ENCODE data around the gene POLR2E. TPM values are rescaled to one million over a fixed set of nuclear protein-coding genes. Genes with fewer than 3 reads are reported as not detected.

POLR2E gene
- 10.2 and 26.5 TPM in 2 replicates for polyA plus RNA-seq

DNA sequence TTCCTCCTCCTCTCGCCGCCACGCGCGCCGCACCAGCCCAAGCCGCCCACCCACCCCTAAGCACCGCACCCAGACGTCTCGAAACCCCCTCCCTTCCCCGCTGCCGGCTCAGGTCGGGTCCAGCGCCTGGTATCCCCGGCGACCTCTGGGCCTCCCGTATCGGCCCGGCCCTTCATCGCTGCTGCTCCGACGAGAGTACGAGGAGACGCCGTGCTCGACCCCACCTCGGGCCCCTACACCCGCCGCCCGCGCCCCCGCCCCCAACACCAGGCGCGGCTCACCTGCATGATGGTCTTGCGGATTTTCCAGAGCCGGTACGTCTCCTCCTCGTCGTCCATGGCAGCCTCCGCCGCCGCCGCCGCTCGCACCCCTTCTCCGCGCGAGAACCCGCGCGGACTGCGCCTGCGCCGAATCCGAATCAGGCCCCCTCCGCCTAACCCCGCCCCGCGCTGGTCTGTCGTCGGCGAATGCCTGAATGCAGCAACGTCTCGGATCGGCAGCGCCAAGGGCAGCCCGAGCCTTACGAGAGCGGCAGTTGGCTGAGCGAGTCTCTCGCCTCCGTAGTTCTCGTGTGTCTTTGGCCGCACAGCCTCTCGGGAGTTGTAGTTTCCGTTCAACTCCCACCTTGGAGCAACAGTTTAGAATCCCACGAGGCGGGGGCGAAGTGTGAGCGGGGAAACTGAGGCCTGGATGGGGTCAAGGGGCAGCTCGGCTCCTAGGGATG is at the start of gene POLR2E:
Gene POLR2E (minus strand): TSS at position 398 of the 724 bp plus-strand sequence. CDS start 60 bp downstream, at position 338.

DNA sequence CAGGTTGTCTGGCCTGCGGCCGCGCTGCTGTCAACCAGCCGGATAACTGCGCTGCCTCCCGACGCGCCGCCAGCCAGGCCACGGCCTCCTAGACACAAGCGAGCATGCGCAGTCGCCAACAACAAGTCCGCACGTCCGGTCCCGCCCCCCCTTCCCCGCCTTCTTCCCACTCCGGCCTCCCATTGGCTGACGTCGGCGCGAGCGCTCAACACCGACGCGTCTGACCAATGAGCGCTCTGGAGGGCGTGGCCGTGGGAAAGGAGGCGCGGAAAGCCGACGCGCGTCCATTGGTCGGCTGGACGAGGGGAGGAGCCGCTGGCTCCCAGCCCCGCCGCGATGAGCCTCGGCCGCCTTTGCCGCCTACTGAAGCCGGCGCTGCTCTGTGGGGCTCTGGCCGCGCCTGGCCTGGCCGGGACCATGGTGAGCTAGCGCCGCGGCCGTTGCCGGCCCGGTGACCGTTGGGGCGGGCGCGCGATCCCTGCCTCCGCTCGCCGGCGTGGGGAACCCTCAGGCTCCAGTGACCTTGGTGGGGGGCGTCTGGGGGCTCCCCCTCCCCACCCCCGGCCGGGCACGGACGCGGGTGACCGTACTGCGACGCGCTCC is 8.6 kb upstream of the POLR2E start, which contains the start of gene GPX4:
Gene GPX4 (plus strand): TSS at position 287 of the 603 bp plus-strand sequence. CDS start 50 bp downstream, at position 337.

DNA sequence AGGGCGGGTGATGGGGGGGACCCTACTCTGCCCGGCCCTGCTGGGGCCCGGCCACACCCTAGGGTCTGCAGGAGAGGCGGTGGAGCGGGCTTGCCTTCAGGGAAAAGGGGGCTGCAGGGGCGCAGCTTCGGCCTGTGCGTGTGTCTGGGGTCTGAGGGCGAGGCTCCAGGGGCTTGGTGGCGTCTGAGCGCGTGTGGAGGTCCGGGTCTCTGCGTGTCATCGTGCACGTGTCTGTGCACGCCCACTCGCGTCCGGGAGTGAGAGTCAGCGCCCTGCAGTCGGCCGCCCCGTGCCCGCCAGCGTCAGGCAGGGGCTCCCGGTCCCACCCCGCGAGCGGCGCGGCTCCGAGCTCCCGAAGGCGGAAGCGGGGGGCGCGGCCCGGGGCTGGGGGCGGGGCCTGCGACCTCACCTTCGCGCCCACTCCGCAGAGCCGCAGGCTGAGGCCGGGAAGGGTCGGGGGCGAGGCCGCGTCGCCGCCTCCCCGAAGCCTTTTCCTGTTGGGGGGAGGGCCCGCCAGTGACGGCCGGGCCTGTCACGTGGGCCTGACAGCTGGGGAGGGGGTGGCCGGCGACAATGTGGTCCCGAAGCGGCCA is 28.3 kb downstream of the POLR2E start, which contains the start of gene ARHGAP45:
Gene ARHGAP45 (plus strand): TSS at position 420 of the 593 bp plus-strand sequence. CDS start 239 bp downstream, outside the sequence.

DNA sequence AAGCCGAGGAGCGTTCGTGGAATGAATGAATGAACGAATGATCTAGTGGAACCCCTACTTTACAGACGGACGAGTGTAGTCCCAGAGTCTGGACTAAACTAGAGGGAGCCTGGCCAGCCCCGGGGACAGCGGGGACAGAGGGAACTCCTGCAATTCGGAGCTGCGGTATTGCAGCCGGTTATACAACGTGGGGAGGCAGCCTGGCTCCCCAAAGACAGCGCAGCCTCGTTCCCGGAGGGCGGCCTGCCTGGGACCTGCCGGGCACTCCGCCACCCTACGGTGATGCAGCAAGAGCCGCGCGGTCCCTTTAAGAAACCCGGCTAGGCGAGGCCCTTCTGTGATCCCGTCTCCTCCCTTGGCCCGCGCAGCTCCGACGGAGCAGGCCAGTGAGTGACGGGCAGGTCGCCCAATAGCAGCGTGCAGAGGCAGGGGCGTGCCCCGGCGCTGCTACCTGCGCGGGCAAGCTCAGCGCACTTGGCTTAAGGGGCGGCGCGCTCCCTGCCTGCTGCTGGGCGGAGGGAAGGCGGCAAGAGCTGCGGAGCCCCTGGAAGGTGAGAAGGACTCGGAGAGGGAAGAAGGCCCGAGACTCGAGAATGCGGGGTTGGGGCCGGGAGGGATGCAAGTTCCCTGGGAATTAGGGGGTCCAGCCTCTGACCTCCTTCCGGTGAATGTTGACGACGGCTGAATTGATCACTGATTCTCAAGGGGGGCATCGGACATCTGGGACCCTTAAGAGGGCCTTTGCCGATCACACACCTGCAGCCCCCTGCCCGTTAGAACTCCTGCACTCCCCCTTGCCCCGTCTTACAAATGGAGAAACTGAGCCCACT is 55.3 kb downstream of the POLR2E start, which contains the start of gene ABCA7:
Gene ABCA7 (plus strand): TSS at position 462 of the 830 bp plus-strand sequence. CDS start 1,255 bp downstream, outside the sequence.

Other genes with a start within 250 kb of the POLR2E start
- not detected in 2 replicates for gene ELANE, start 243.1 kb downstream of the POLR2E start, polyA plus RNA-seq
- gene CFD, start 235.7 kb downstream of the POLR2E start, polyA plus RNA-seq, result 0.34 and 0.60 TPM in 2 replicates
- 3.6 and 15.3 TPM in 2 replicates for gene MED16, start 202.2 kb downstream of the POLR2E start, polyA plus RNA-seq
- gene RNU6-9, start 201.9 kb downstream of the POLR2E start, polyA plus RNA-seq, result not detected in 2 replicates
- gene R3HDM4, start 182.2 kb downstream of the POLR2E start, polyA plus RNA-seq, result 0.92 and 2.0 TPM in 2 replicates
- gene KISS1R, start 178.0 kb downstream of the POLR2E start, polyA plus RNA-seq, result not detected in 2 replicates
- gene ARID3A, start 169.3 kb downstream of the POLR2E start, polyA plus RNA-seq, result 0.07 and 0.27 TPM in 2 replicates
- 6.9 and 7.9 TPM in 2 replicates for gene WDR18, start 111.0 kb downstream of the POLR2E start, polyA plus RNA-seq
- not detected in 2 replicates for gene GRIN3B, start 95.0 kb downstream of the POLR2E start, polyA plus RNA-seq
- gene TMEM259, start 74.3 kb downstream of the POLR2E start, polyA plus RNA-seq, result 2.3 and 6.2 TPM in 2 replicates
- not detected in 2 replicates for gene RNU6-2, start 73.9 kb downstream of the POLR2E start, polyA plus RNA-seq
- gene CNN2, start 68.8 kb downstream of the POLR2E start, polyA plus RNA-seq, result 0.78 TPM in 1 of 2 replicates, not detected in the other
- gene ABCA7, start 55.3 kb downstream of the POLR2E start, polyA plus RNA-seq, result 2.1 TPM in 1 of 2 replicates, not detected in the other
- not detected in 2 replicates for gene ARHGAP45, start 28.2 kb downstream of the POLR2E start, polyA plus RNA-seq
- 152 and 277 TPM in 2 replicates for gene GPX4, start 8.6 kb upstream of the POLR2E start, polyA plus RNA-seq
- 0.07 TPM in 1 of 2 replicates, not detected in the other for gene SBNO2, start 78.9 kb upstream of the POLR2E start, polyA plus RNA-seq
- gene STK11, start 110.4 kb upstream of the POLR2E start, polyA plus RNA-seq, result 0.17 and 0.27 TPM in 2 replicates
- gene CBARP, start 142.6 kb upstream of the POLR2E start, polyA plus RNA-seq, result 0.25 and 0.26 TPM in 2 replicates
- gene ATP5F1D, start 146.4 kb upstream of the POLR2E start, polyA plus RNA-seq, result 71.5 and 78.2 TPM in 2 replicates
- 0.46 and 1.2 TPM in 2 replicates for gene MIDN, start 153.2 kb upstream of the POLR2E start, polyA plus RNA-seq
- 80.6 and 81.4 TPM in 2 replicates for gene CIRBP, start 174.0 kb upstream of the POLR2E start, polyA plus RNA-seq
- 7.3 and 10.2 TPM in 2 replicates for gene FAM174C, start 180.2 kb upstream of the POLR2E start, polyA plus RNA-seq
- gene EFNA2, start 190.5 kb upstream of the POLR2E start, polyA plus RNA-seq, result not detected in 2 replicates